Right renal cortex interstitium (tissue), 3 donors: Measurements from ENCODE around the gene TPRKB. TPM values are rescaled to one million over a fixed set of nuclear protein-coding genes. Genes with fewer than 3 reads are reported as not detected.
"Not testable (repeated sequence)": the region's sequence is repeated elsewhere in the genome, so short reads cannot be mapped to it uniquely, and the experiment has no call there.

Source experiments
- DNase-seq, 3 donors: peaks; one replicate each; pipeline ENCODE4 v3.0.0-alpha.2; 2013; ENCODE audit warnings: low read depth in 3 of 3, low spot score in 2 of 3
- polyA plus RNA-seq, 3 donors: library from polyadenylated mRNA; unstranded; fragments of 120-200 nt; gene quantifications; one replicate each; pipeline ENCODE4 v1.2.1, GENCODE V29; 2013; ENCODE audit not compliant: insufficient read length in 3 of 3

The TPRKB gene
- polyA plus RNA-seq = 10 to 100 TPM; 71.6 to 87.9 (median 78.6) TPM

DNA sequence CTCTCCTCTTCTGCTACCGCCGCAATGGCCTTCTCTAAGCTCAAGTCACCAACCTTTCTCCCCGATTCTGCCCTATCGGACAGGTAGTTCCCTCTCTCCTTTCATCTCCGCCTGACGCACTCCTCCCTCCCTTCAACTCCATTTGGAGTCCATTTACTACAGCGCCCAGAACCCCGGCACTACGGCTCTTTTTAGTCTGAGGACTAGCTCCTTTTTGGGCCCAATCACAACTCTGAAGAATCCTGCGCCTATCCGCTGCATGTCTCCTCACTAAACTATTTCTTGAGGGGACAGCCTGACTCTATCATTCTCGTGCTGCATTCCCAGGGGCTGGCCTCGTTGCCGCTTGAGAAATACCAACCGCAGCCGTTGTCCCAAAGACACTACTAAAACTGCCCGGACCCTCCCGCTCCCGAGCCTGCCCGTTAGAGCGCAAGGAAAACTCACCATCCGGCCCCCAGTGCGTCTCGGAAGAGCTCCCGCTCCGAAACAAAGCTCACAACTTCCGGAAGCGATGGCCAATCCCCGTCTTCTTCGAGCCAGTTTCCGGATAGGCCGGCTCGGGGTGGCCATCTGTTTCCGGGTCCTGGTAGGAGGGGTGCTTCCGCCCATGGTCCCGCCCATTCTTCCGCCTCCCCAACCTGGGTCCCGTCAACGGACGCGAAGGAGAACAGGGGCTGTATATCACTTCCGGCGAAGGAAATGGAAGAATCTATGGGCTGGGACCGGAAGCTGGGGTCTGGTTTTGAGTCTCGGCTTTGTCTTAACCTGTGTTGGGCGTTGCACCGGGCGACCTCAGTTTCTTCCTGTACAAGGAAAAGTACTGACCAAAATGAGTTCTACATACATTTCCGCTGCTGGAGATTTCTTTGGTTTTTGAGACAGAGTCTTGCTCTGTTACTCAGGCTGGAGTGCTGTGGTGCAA is at the start of gene TPRKB:
Gene TPRKB (minus strand): TSS at position 491 of the 925 bp plus-strand sequence. CDS start 2,776 bp downstream, outside the sequence.
- peak; percentile 91 to 96 (median 94) for DNase-seq

DNA sequence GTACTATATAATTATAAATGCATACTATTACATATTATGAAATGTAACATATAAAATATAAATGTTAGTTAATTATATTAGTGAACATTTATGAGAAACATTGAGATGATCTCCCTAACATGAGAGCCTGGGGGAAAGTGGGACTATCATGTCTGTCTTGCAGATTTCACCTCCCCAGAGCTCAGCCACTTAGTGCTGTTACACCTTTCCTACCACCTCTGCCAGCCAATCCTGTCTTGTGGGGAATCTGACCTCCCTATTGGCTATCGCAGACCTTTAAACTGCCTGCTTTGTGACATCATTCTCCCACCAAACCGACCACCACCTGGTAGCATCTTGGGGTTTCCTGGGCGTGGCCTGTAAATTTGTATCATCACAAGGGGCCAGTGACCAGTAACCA is 46.7 kb upstream of the TPRKB start, which contains the start of gene C2orf78:
Gene C2orf78 (plus strand): TSS at position 301 of the 400 bp plus-strand sequence. CDS start 127 bp downstream, outside the sequence.
- not testable (repeated sequence) for DNase-seq

DNA sequence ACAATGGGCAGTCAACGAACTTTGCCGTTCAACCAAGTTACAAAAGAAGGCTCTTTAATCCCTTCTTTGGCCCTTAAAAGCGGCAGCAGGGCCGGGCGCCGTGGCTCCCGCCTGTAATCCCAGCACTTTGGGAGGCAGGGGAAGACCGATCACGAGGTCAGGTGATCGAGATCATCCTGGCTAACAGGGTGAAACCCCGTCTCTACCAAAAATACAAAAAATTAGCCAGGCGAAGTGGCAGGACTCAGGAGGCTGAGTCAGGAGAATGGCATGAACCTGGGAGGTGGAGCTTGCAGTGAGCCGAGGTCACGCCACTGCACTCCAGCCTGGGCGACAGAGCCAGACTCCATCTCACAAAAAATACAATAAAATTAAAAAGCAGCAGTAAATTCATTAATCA is 46.3 kb upstream of the TPRKB start:
- DNase-seq = not testable (repeated sequence)

DNA sequence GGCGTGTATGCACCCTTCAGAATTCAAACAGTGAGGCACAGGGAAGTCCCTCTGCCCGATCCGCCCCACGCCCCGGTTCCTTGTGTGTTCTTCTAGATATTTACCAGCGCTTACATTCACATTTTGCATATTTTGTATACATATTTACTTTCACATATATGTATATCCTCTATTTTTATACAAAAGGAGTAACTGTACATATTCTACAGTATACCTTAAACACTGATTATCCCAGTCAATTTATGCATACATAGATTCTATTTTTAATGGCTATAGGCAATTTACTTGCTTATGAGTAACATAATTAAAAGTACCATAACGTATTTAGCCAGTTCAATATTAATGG is 43.1 kb upstream of the TPRKB start:
- no peak for DNase-seq

DNA sequence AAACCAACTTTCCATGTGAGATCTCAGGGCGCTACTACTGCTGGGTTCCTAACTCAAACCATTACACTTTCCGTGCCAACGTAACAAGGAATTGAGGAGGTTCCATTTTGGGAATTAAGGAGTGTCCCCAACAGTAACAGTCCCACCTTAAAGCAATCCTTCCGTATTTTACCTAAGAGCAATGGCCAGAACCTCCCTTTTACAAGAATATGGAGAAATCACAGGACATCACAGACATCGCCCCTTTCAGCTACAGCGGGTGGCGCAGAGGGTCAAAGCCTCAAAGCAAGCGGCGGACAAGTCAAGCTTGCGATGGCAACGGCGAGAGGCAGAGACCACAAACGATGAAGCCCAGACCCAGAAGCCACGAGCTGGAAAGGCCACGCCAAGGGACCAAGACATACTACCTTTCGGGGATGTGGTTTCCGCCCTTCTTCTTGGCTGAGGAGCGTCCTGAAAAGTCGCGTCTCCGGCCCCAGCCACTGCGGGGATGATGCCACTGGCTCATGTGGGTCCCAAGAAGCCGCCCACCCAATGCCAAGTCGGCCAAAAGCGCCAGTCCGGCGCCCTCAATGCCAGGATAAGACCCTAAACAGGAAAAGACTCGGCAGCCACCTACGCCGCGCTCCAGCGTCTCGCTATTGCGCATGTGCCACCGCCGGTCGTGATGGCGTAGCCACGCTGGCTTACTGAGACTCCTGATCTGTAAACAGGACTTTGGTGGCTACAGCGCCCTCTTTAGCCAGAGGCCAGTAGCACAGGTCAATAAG is 42.5 kb upstream of the TPRKB start, which contains the start of gene DUSP11:
Gene DUSP11 (minus strand): TSS at position 637 of the 770 bp plus-strand sequence. CDS start 129 bp downstream, at position 508.
- peak; percentile 81 to 90 (median 85) for DNase-seq

DNA sequence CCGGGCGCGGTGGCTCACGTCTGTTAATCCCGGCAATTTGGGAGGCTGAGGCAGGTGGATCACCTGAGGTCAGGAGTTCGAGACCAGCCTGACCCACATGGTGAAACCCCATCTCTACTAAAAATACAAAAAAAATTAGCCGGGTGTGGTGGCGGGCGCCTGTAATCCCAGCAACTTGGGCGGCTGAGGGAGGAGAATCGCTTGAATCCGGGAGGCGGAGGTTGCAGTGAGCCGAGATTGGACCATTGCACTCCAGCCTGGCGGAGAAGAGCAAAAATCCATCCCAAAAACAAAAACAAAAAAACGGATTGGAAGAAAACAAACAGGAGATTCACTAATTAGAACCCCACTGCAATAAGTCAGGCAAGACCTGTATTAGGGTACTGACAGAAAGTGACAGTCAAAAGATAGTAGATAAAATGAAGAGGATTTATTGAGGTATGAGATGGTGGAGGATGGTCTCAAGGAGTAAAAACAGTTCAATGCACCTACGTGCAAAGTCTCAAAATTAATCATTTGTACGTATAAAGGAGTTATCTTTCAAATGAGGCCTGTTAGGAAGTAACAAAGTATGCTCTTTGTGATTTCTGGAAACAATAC is 41.8 kb upstream of the TPRKB start:
- peak in 1 of 3 donors; percentile 18 for DNase-seq

DNA sequence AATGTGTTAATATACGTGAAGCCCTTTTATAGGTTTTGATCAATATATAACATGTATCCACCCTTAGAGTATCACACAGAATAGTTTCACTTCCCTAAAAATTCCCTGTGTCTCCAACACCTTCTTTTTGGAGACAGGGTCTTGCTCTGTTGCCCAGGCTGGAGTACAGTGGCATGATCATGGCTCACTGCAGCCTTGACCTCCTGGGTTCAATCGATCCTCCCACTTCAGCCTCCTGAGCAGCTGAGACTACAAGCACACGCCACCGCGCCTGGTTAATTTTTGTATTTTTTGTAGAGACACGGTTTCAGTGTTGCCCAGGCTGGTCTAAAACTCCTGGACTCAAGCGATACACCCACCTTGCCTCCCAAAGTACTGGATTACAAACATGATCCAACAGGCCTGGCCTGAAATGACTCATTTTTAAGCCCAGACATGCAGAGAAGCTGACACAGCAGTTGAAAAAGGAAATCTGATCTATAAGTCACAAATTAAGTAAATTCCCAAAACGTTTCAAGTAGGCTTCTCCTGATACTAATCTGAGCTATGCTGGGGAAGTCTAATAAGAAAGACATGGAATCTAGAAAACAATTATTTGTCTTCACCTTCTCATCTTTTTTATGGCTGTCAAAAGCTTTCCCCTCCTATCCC is 39.8 kb upstream of the TPRKB start:
- DNase-seq = no peak

DNA sequence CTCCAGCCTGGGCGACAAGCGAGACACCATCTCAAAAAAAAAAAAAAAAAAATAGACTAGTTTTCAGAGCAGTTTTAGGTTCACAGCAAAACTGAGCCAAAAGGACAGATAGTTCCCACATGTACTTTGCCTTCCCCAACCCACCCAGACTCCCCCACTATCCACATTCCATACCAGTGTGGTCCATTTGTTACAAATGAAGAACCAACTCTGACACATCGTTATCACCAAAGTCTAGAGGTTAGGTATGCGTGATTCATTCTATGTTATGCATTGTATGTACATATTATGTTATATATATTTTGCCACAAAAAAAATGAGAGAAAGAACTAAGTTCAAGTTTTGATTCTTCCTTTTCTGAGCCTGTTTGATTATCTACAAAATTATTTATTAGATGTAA is 39.2 kb upstream of the TPRKB start:
- no peak for DNase-seq

DNA sequence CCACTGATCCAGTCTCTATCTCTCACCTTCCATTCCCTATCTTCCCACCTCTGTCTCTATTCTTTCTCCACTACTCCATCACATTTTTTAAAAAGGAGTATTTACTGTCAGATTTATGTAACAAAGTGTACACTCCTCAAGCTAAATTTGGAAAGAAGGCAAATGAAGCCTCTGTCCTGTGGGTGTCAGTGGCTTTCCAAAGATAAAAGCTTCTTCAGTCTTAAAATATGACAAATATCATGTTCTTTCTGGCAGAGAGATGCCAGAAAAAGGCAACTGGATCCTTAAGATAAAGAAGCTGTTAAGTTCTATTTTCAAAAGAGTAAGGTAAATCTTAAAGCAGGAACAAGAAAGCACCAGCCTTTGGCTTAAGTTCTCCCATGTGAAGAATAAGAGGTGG is 35.7 kb upstream of the TPRKB start:
- DNase-seq = no peak

DNA sequence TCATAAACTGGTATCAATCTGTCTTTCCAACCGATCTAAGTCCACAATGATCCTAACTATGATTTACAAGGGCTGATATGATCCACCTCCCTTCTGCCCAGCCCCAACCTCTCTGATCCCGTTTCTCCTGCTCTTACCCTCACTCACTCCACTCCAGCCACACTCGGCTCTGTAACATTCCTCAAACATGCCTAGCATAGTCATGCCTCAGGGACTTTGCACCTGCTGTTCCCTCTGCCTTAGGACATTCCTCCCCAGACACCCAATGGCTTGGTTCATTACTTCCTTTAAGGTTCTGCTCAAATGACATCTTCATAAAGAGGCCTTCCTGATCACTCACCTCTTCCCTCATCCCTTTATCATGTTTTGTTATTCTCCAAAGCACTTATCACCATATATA is 33.6 kb upstream of the TPRKB start:
- DNase-seq = no peak

DNA sequence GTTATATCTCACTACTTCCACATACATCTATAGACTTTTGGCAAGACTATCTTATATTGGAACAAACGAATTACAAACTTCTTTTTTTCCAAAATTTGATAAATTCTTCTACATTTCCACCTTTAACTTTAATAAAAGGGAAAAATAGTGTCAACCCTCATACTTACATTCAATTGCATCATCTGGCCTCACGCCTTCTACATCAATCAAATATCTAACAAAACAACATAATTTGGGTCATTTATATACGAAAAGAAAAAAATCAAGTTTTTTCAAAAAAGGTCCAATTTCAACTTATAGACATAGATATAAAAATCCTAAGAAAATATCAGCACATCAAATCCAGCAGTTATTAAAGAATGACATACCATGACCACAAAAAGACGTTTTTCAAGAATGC is 29.8 kb upstream of the TPRKB start:
- DNase-seq = no peak

DNA sequence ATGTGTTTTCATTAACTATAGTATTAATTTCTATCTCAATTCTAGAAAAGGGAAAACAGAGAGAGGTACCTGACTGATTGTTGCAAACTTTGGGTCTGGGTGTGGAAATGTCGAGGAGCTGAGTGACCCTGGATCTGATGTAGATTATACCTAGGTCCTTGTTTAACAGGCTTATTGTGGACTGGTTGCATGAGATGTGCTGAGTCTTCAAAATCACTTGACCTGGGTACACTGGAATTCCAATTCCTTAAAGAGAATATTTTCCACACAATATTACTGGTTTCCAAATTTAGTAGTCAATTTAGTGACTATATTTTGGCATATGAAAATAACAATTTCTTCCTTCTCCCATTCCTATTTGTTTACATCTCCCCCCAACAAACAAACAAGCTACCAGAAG is 29.2 kb upstream of the TPRKB start:
- DNase-seq = no peak

DNA sequence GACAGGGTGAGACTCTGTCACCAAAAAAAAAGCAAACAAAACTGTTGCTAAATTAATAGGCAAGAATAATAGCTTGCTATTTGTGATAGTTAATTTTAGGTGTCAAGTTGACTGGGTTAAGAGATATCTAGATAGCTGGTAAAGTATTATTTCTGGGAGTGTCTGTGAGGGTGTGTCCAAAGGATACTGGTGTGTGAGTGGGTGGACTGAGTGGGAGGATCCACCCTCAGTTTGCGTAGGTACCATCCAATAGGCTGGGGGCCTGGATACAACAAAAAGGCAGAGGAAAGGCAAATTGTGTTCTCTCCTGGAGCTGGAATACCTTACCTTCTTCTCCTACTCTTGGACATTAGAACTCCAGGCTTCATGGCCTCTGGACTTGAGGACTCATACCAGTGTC is 27.8 kb upstream of the TPRKB start:
- no peak for DNase-seq

DNA sequence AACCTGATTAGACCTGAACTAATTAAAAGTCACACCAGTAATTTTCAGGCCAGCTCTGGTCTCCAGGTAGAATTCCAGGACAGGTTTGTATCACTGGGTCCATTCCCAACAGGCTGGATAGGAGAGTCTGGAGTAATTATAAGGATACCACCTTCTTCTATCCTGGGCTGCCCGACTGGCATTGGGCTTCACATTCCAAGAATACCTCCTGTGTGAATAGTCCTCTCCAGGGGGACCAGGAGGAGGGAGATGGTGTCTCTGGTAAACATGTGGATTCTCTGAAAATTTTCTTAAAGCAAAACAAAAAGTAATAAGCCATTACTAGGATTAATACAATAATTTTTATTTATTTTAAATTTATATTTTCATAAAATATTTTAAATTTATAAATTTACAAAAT is 25.4 kb upstream of the TPRKB start:
- no peak for DNase-seq

DNA sequence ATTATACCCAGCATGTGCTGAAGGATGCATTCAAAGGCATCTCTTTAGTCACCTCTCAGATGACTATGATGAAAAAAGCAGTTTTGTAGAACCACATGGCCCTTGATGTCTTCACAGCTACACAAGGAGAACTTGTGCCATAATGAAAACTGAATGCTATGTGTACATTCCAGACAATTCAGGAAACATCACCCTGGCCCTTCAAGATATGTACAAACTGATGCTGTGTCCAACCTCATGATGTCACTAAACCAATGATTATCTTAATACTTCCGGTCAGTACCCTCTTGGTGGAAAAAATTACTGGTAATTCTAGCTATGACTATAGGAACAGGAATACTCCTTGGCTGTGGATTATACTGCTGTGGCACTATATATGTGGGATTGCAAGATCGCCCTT is 22.8 kb upstream of the TPRKB start:
- DNase-seq = no peak

DNA sequence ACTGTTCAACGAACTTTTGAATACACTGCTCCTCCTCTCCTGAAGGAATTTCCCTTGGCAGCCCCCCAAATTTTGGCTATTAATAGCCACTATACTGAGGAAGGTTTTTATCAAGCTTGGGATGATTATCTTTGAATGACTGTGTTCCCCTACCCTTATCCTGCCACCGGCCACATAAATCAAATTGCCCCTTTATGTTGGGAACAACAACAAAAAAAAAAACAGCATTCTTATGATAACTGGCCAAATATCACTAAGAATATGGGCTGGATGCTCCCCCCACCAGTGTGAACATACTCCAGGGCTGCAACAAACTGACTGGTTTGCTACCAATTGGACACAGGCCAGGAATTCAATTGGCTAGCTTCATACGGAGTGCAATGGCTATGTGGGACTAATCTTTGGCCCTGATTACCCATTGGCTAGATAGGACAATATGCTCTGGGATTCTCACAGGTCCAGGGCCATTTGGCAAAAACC is 22.2 kb upstream of the TPRKB start:
- no peak for DNase-seq

DNA sequence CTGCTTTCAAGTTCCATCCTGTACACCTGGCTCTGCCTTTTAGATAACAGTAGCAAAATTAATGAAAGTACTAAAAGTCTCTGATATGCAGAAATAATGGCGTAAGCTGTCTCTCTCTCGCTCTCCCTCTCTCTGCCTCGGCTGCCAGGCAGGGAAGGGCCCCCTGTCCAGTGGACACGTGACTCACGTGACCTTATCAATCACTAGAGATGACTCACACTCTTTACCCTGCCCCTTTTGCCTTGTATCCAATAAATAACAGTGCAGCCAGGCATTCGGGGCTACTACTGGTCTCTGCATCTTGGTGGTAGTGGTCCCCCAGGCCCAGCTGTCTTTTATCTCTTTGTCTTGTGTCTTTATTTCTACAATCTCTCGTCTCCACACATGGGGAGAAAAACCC is 17.2 kb upstream of the TPRKB start:
- DNase-seq = not testable (repeated sequence)

DNA sequence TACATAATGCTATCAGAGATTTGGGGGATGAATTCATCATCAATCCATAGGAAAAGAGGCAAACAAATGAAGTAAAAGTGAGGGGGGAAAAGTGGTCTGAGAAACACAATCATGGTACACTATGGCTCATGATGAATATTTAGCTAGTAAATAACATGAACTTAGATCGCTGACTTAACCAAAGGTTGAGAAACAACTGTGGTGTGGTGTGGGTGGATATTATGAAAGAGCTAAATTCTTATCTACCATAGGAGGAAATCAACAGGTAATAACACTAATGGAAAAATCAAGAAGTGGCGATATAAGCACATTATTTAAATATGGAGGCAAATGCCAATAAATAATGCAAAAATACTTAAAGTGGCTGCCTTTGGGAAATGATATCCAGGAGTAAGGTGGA is 12.2 kb upstream of the TPRKB start:
- DNase-seq = no peak

DNA sequence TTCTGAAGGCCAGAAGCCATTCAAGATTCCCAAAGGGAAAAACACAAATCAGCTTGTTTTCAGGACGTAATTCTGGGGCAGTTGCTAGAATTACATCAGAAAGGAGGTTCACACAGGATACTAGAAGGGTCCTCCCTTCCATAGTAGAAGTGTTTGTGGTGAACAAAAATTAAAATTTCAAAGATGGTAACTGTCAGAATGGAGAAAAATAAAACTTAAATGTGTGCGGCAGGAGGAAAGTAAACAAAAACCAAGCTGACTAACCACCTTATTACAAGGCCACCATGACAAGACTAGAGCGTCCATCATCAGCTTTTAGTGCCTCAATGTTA is 9.7 kb upstream of the TPRKB start:
- DNase-seq = no peak

DNA sequence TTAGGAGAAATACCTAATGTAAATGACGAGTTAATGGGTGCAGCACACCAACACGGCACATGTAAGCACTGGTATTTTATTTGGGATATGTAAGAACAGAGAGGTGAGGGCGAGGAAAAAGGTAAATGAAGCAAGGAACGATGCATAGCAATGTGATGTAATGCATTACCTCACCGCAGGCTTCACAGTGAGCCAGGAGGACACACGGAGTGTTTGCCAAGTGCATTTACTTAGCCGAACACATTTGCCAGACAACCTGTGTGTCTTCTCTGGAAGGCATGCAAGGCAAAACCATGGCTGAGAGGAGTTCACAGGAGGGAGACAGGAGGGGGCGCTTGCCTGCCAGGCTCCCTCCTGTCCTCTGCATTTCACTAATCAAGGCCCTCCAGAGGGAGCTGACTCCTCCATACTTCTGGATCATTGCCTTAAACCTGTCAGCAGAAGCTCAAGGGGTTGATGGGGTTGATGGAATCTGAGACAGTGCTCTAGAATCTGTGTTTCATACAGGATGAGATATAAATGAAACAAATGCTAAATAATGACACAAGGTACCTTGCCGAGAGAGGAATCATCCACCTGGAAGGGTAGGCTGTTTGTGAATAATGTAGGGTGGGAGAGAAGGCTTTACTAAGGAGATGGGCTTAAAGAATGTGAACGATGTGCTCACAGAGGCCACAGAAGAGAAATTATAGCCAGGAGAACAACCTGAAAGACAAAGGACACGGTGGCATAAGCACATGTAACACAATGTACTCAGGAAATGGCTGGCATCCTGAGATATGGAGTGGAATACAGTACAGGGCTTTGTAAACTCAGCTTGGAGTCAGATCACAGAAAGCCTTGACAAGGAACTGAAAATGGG is 9.1 kb upstream of the TPRKB start:
- DNase-seq = no peak
